ENCODE results near the gene TRABD2B. TPM values are rescaled to one million over a fixed set of nuclear protein-coding genes. Genes with fewer than 3 reads are reported as not detected.

Gene TRABD2B
- polyA plus RNA-seq, 4 donors: under 0.01 to 2.6 (median 2.2) TPM; not detected in 1

- no peak overlapping the region for H3K27ac ChIP-seq (ENCODE audit: low read depth in 1 of 3, low read length in 2 of 3)
- DNase-seq: peak in 1 of 2 donors; percentile 22
- H3K9me3 ChIP-seq (ENCODE audit: control insufficient read depth in 2 of 2, insufficient read depth in 1 of 2, low read depth in 1 of 2, low read length in 1 of 2): no peaks in the 10 kb centered on the region
- H3K4me3 ChIP-seq (ENCODE audit: low read depth in 1 of 3, low read length in 3 of 3): no peak overlapping the region
- H3K36me3 ChIP-seq (ENCODE audit: control insufficient read depth in 3 of 3, insufficient read depth in 2 of 3, low read depth in 1 of 3, low read length in 3 of 3): peaks cover 0 to 19% (median 0%) of the 10 kb centered on the region in 3 donors
- no peaks in the 10 kb centered on the region for H3K27me3 ChIP-seq (ENCODE audit: control insufficient read depth in 3 of 3, insufficient read depth in 3 of 3, low read length in 3 of 3)
- FAIRE-seq: no peak
- peaks cover 0 to 9% (median 0%) of the 10 kb centered on the region in 3 donors for H3K4me1 ChIP-seq (ENCODE audit: control insufficient read depth in 3 of 3, insufficient read depth in 2 of 3, low read depth in 1 of 3, low read length in 2 of 3)
- WGBS, 3 donors: 72 to 78% (median 76%) methylated on average over 4 of the region's 4 CpGs
Measured at GRCh38 chr1:47769983-47770382, 227.2 kb downstream of the TRABD2B start.

GRCh38 chr1:47769295-47769694 is 227.9 kb downstream of the TRABD2B start:
- Histone ChIP-seq H3K9me3 (ENCODE audit: control insufficient read depth in 2 of 2, insufficient read depth in 1 of 2, low read depth in 1 of 2, low read length in 1 of 2) (no peaks in the 10 kb centered on the region), H3K4me3 (ENCODE audit: low read depth in 1 of 3, low read length in 3 of 3) (no peak overlapping the region), H3K4me1 (ENCODE audit: control insufficient read depth in 3 of 3, insufficient read depth in 2 of 3, low read depth in 1 of 3, low read length in 2 of 3) (peaks cover 0 to 9% (median 0%) of the 10 kb centered on the region in 3 donors), H3K36me3 (ENCODE audit: control insufficient read depth in 3 of 3, insufficient read depth in 2 of 3, low read depth in 1 of 3, low read length in 3 of 3) (peaks cover 0 to 14% (median 0%) of the 10 kb centered on the region in 3 donors), H3K27ac (ENCODE audit: low read depth in 1 of 3, low read length in 2 of 3) (no peak overlapping the region), H3K27me3 (ENCODE audit: control insufficient read depth in 3 of 3, insufficient read depth in 3 of 3, low read length in 3 of 3) (no peaks in the 10 kb centered on the region)
- no peak for FAIRE-seq
- WGBS, 3 donors: 69 to 80% (median 80%) methylated on average over 3 of the region's 3 CpGs
- no peak for DNase-seq

GRCh38 chr1:47767741-47768100 is 229.5 kb downstream of the TRABD2B start:
- Histone ChIP-seq H3K4me1 (ENCODE audit: control insufficient read depth in 3 of 3, insufficient read depth in 2 of 3, low read depth in 1 of 3, low read length in 2 of 3) (peaks cover 0 to 9% (median 0%) of the 10 kb centered on the region in 3 donors), H3K9me3 (ENCODE audit: control insufficient read depth in 2 of 2, insufficient read depth in 1 of 2, low read depth in 1 of 2, low read length in 1 of 2) (no peaks in the 10 kb centered on the region), H3K27ac (ENCODE audit: low read depth in 1 of 3, low read length in 2 of 3) (no peak overlapping the region), H3K36me3 (ENCODE audit: control insufficient read depth in 3 of 3, insufficient read depth in 2 of 3, low read depth in 1 of 3, low read length in 3 of 3) (peaks cover 0 to 9% (median 0%) of the 10 kb centered on the region in 3 donors), H3K27me3 (ENCODE audit: control insufficient read depth in 3 of 3, insufficient read depth in 3 of 3, low read length in 3 of 3) (no peaks in the 10 kb centered on the region), H3K4me3 (ENCODE audit: low read depth in 1 of 3, low read length in 3 of 3) (no peak overlapping the region)
- DNase-seq (no peak), FAIRE-seq (no peak)
- 64 to 69% (median 66%) methylated on average over 11 of the region's 11 CpGs for WGBS, 3 donors

- FAIRE-seq (no peak), DNase-seq (no peak)
- Histone ChIP-seq H3K4me1 (ENCODE audit: control insufficient read depth in 3 of 3, insufficient read depth in 2 of 3, low read depth in 1 of 3, low read length in 2 of 3) (peaks cover 0 to 5% (median 0%) of the 10 kb centered on the region in 3 donors), H3K27ac (ENCODE audit: low read depth in 1 of 3, low read length in 2 of 3) (no peak overlapping the region), H3K36me3 (ENCODE audit: control insufficient read depth in 3 of 3, insufficient read depth in 2 of 3, low read depth in 1 of 3, low read length in 3 of 3) (peaks cover 0 to 9% (median 0%) of the 10 kb centered on the region in 3 donors), H3K4me3 (ENCODE audit: low read depth in 1 of 3, low read length in 3 of 3) (no peak overlapping the region), H3K27me3 (ENCODE audit: control insufficient read depth in 3 of 3, insufficient read depth in 3 of 3, low read length in 3 of 3) (no peaks in the 10 kb centered on the region), H3K9me3 (ENCODE audit: control insufficient read depth in 2 of 2, insufficient read depth in 1 of 2, low read depth in 1 of 2, low read length in 1 of 2) (no peaks in the 10 kb centered on the region)
- WGBS, 3 donors: 67 to 74% (median 73%) methylated on average over 12 of the region's 12 CpGs
Measured at GRCh38 chr1:47766832-47767740, 230.1 kb downstream of the TRABD2B start.

GRCh38 chr1:47765742-47766485 is 231.3 kb downstream of the TRABD2B start:
- Histone ChIP-seq H3K4me1 (ENCODE audit: control insufficient read depth in 3 of 3, insufficient read depth in 2 of 3, low read depth in 1 of 3, low read length in 2 of 3) (peaks cover 0 to 4% (median 0%) of the 10 kb centered on the region in 3 donors), H3K27me3 (ENCODE audit: control insufficient read depth in 3 of 3, insufficient read depth in 3 of 3, low read length in 3 of 3) (no peaks in the 10 kb centered on the region), H3K9me3 (ENCODE audit: control insufficient read depth in 2 of 2, insufficient read depth in 1 of 2, low read depth in 1 of 2, low read length in 1 of 2) (no peaks in the 10 kb centered on the region), H3K4me3 (ENCODE audit: low read depth in 1 of 3, low read length in 3 of 3) (no peak overlapping the region), H3K27ac (ENCODE audit: low read depth in 1 of 3, low read length in 2 of 3) (no peak overlapping the region), H3K36me3 (ENCODE audit: control insufficient read depth in 3 of 3, insufficient read depth in 2 of 3, low read depth in 1 of 3, low read length in 3 of 3) (peaks cover 0 to 9% (median 0%) of the 10 kb centered on the region in 3 donors)
- DNase-seq: no peak
- 84 to 89% (median 86%) methylated on average over 17 to 22 of the region's 22 CpGs for WGBS, 3 donors
- FAIRE-seq: no peak

GRCh38 chr1:47765236-47765635 is 231.9 kb downstream of the TRABD2B start:
- FAIRE-seq: no peak
- WGBS, 3 donors: 83 to 98% (median 92%) methylated on average over 8 of the region's 8 CpGs

GRCh38 chr1:47764461-47765046 is 232.6 kb downstream of the TRABD2B start:
- no peak overlapping the region for H3K27ac ChIP-seq (ENCODE audit: low read depth in 1 of 3, low read length in 2 of 3)
- DNase-seq (no peak), FAIRE-seq (no peak)
- no peaks in the 10 kb centered on the region for H3K27me3 ChIP-seq (ENCODE audit: control insufficient read depth in 3 of 3, insufficient read depth in 3 of 3, low read length in 3 of 3)
- H3K36me3 ChIP-seq (ENCODE audit: control insufficient read depth in 3 of 3, insufficient read depth in 2 of 3, low read depth in 1 of 3, low read length in 3 of 3): peaks cover 0 to 8% (median 0%) of the 10 kb centered on the region in 3 donors
- H3K4me3 ChIP-seq (ENCODE audit: low read depth in 1 of 3, low read length in 3 of 3): no peak overlapping the region
- no peaks in the 10 kb centered on the region for H3K9me3 ChIP-seq (ENCODE audit: control insufficient read depth in 2 of 2, insufficient read depth in 1 of 2, low read depth in 1 of 2, low read length in 1 of 2)
- H3K4me1 ChIP-seq (ENCODE audit: control insufficient read depth in 3 of 3, insufficient read depth in 2 of 3, low read depth in 1 of 3, low read length in 2 of 3): peaks cover 0 to 6% (median 0%) of the 10 kb centered on the region in 3 donors
- whole genome bisulfite sequencing, 3 donors: 86 to 89% (median 88%) methylated on average over 9 of the region's 9 CpGs

More at GRCh38 chr1:47765236-47765635, 231.9 kb downstream of the TRABD2B start:
- no peaks in the 10 kb centered on the region for H3K9me3 ChIP-seq (ENCODE audit: control insufficient read depth in 2 of 2, insufficient read depth in 1 of 2, low read depth in 1 of 2, low read length in 1 of 2)
- DNase-seq: no peak
- H3K27me3 ChIP-seq (ENCODE audit: control insufficient read depth in 3 of 3, insufficient read depth in 3 of 3, low read length in 3 of 3): no peaks in the 10 kb centered on the region
- peaks cover 0 to 4% (median 0%) of the 10 kb centered on the region in 3 donors for H3K4me1 ChIP-seq (ENCODE audit: control insufficient read depth in 3 of 3, insufficient read depth in 2 of 3, low read depth in 1 of 3, low read length in 2 of 3)
- H3K36me3 ChIP-seq (ENCODE audit: control insufficient read depth in 3 of 3, insufficient read depth in 2 of 3, low read depth in 1 of 3, low read length in 3 of 3): peaks cover 0 to 9% (median 0%) of the 10 kb centered on the region in 3 donors
- H3K27ac ChIP-seq (ENCODE audit: low read depth in 1 of 3, low read length in 2 of 3): no peak overlapping the region
- no peak overlapping the region for H3K4me3 ChIP-seq (ENCODE audit: low read depth in 1 of 3, low read length in 3 of 3)

- Histone ChIP-seq H3K36me3 (ENCODE audit: control insufficient read depth in 3 of 3, insufficient read depth in 2 of 3, low read depth in 1 of 3, low read length in 3 of 3) (peaks cover 0 to 6% (median 0%) of the 10 kb centered on the region in 3 donors), H3K4me1 (ENCODE audit: control insufficient read depth in 3 of 3, insufficient read depth in 2 of 3, low read depth in 1 of 3, low read length in 2 of 3) (peaks cover 0 to 13% (median 0%) of the 10 kb centered on the region in 3 donors), H3K9me3 (ENCODE audit: control insufficient read depth in 2 of 2, insufficient read depth in 1 of 2, low read depth in 1 of 2, low read length in 1 of 2) (no peaks in the 10 kb centered on the region), H3K27me3 (ENCODE audit: control insufficient read depth in 3 of 3, insufficient read depth in 3 of 3, low read length in 3 of 3) (no peaks in the 10 kb centered on the region), H3K4me3 (ENCODE audit: low read depth in 1 of 3, low read length in 3 of 3) (no peak overlapping the region), H3K27ac (ENCODE audit: low read depth in 1 of 3, low read length in 2 of 3) (no peak overlapping the region)
- no peak for FAIRE-seq
- 66 to 71% (median 69%) methylated on average over 9 of the region's 9 CpGs for WGBS, 3 donors
- no peak for DNase-seq
Measured at GRCh38 chr1:47763591-47764171, 233.5 kb downstream of the TRABD2B start.

All from small intestine (tissue), 7 donors.